ENCODE results near the gene OR6J1. TPM values are rescaled to one million over a fixed set of nuclear protein-coding genes. Genes with fewer than 3 reads are reported as not detected.

Gene OR6J1
- total RNA-seq (2021; fragmentation: NEBNext Ultra II Directional; extraction: Animal tissue kit (Norgen Biotek cat#: 25700)), result not detected in 2 replicates
- polyA plus RNA-seq (2011; rRNA removed), result not detected in 2 replicates
- polyA plus RNA-seq (2011; cell fraction: cytosol; rRNA removed), result not detected
- not detected for polyA plus RNA-seq (2011; cell fraction: nucleus; rRNA removed)
- not detected in 4 replicates for polyA plus RNA-seq (2012, experiment 1 of 2)
- polyA plus RNA-seq (2012, experiment 2 of 2), result not detected
- polyA plus RNA-seq (2013, experiment 1 of 2), result not detected
- polyA plus RNA-seq (2013, experiment 2 of 2), result not detected
- not detected in 2 replicates for polyA minus RNA-seq (2011; rRNA and poly(A)+ RNA removed)
- polyA minus RNA-seq (2011; cell fraction: cytosol; rRNA and poly(A)+ RNA removed), result not detected
- polyA minus RNA-seq (2011; cell fraction: nucleus; rRNA and poly(A)+ RNA removed), result not detected
- long read RNA-seq, experiment 1, result 0 reads
- long read RNA-seq, experiment 2, result 0 reads

DNA sequence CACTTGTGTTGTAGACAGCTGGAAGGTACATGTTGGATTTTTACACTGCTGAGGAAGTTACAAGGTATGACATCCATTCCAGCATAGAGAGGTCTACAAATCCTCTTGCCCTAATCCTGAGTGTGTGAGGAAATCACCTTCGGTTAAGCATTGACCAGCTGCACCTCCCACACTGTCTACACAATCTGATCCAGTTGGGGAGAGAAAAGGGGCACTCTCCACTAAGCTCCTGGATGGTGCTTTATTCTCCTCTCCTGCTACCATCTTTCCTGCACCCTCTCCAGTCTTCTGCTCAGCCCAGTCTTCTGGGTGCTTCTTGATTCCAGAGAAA, at the start of gene OR6J1:
Gene OR6J1 (minus strand): TSS at position 48 of the 331 bp plus-strand sequence. CDS start 9,541 bp downstream, outside the sequence.
- Histone ChIP-seq H3K14ac (ENCODE audit: insufficient read length) (no peak within 1 kb of the TSS), H3K56ac (replicated peaks; ENCODE audit: insufficient read length, low read depth, low read length) (no peak within 1 kb of the TSS), H2AK5ac (ENCODE audit: low read depth, low read length) (no peak within 1 kb of the TSS), H3K23me2 (ENCODE audit: low read depth, low read length) (no peaks in the 10 kb centered on the region), H4K8ac (ENCODE audit: extremely low read depth, insufficient read depth, low read length) (no peak within 1 kb of the TSS), H3K79me2 (ENCODE audit: control insufficient read depth in 1 of 2, insufficient read depth in 2 of 2, low read length in 2 of 2) (no peaks in the 10 kb centered on the region), H3K4me2 (ENCODE audit: insufficient read depth in 1 of 2, low read depth in 2 of 2, low read length in 2 of 2) (no peak within 1 kb of the TSS), H2BK5ac (ENCODE audit: low read depth, low read length) (no peak within 1 kb of the TSS), H2BK20ac (ENCODE audit: low read length) (no peak within 1 kb of the TSS), H4K5ac (ENCODE audit: insufficient read length, low read depth, low read length) (no peak within 1 kb of the TSS), H3K9me3 (ENCODE audit: insufficient read depth in 2 of 2, low read depth in 1 of 2, low read length in 1 of 2) (no peaks in the 10 kb centered on the region), H3K4ac (replicated peaks; ENCODE audit: insufficient read length, low read depth, low read length) (no peak within 1 kb of the TSS), H3K27ac (ENCODE audit: low read depth, low read length) (no peak within 1 kb of the TSS), H4K20me1 (replicated peaks in 1 of 2; ENCODE audit: control insufficient read depth in 1 of 2, insufficient read depth in 2 of 2, low read length in 2 of 2) (no peaks in the 10 kb centered on the region), H2BK120ac (replicated peaks; ENCODE audit: low read depth, low read length) (no peak within 1 kb of the TSS), H3K27me3 (replicated peaks in 1 of 4; ENCODE audit: control insufficient read depth in 3 of 4, extremely low read depth in 1 of 4, insufficient read depth in 3 of 4, low read length in 3 of 4) (no peaks in the 10 kb centered on the region), H3K18ac (ENCODE audit: extremely low read depth, low read length) (no peak within 1 kb of the TSS), H2BK12ac (ENCODE audit: low read depth, low read length) (no peak within 1 kb of the TSS), H3K79me1 (ENCODE audit: low read depth, low read length) (no peaks in the 10 kb centered on the region), H3K4me3 (ENCODE audit: extremely low read depth in 1 of 4, insufficient read depth in 2 of 4, low read depth in 3 of 4, low read length in 4 of 4) (no peak within 1 kb of the TSS), H3K4me1 (replicated peaks in 1 of 4; ENCODE audit: control insufficient read depth in 3 of 4, insufficient read depth in 4 of 4, low read length in 3 of 4) (no peaks in the 10 kb centered on the region), H3K36me3 (ENCODE audit: control insufficient read depth in 2 of 4, insufficient read depth in 4 of 4, low read length in 3 of 4) (no peaks in the 10 kb centered on the region), H3K23ac (ENCODE audit: insufficient read length) (no peak within 1 kb of the TSS), H2BK15ac (ENCODE audit: low read length) (no peak within 1 kb of the TSS), H3K9ac (replicated peaks in 1 of 4; ENCODE audit: extremely low read depth in 1 of 4, low read depth in 3 of 4, low read length in 3 of 4) (no peak within 1 kb of the TSS), H4K91ac (replicated peaks; ENCODE audit: insufficient read length, low read length) (no peak within 1 kb of the TSS), H2AFZ (ENCODE audit: low read length) (no peak within 1 kb of the TSS)
- ChIA-PET CTCF (ENCODE audit: partially characterized antibody) (interaction anchor here (0.6 to 3.5 kb wide), 16 partner anchors 9 to 256 kb away, joined by 3 to 30 read pairs (median 3); partner anchors contain the start of gene DAD1), POLR2A (ENCODE audit: partially characterized antibody) (no interaction called here)
- DNase-seq (ENCODE audit: low read depth in 1 of 2, low spot score in 2 of 2), result no peak
- TF ChIP-seq TEAD4 (IDR thresholded peaks at IDR 0.05; ENCODE audit: low read depth, low read length), result no peak
- TF ChIP-seq SUZ12 (IDR thresholded peaks at IDR 0.05; ENCODE audit: low read length), result no peak
- 88% methylated on average over 1 of the region's 1 CpG; no CpG with 5 or more reads in 1 of the 2 experiments for WGBS, 2 experiments (ENCODE audit: extremely low coverage in 1 of 2, insufficient coverage in 1 of 2, insufficient read length in 1 of 2, insufficient replicate concordance in 2 of 2, low coverage in 1 of 2, low lambda C conversion rate in 2 of 2, missing lambda C conversion rate in 1 of 2)
- no peak for FAIRE-seq
